PFSK-1 (cell line): ENCODE data around the gene FAM76A.

ENCODE experiments used
- FOXP2 ChIP-seq: optimal IDR thresholded peaks from 2 replicates; pipeline ENCODE3; 2011; ENCODE audit warnings: borderline replicate concordance, control low read depth, inconsistent platforms; ENCODE audit not compliant: insufficient read depth; ENCODE audit errors: extremely low read length, extremely low read depth
- POLR2AphosphoS5 ChIP-seq: IDR thresholded peaks from 2 replicates; pipeline ENCODE4 v1.6.1; 2012; ENCODE audit warnings: low read depth, mild to moderate bottlenecking, control low read depth, low read length, moderate library complexity
- SIN3A ChIP-seq: IDR thresholded peaks from 2 replicates; pipeline ENCODE4 v1.6.1; 2012; ENCODE audit warnings: mild to moderate bottlenecking, low read length, moderate library complexity, borderline replicate concordance; ENCODE audit not compliant: insufficient read depth
- TAF1 ChIP-seq: IDR thresholded peaks from 2 replicates; pipeline ENCODE4 v1.6.1; 2012; ENCODE audit warnings: low read length, control low read depth, borderline replicate concordance; ENCODE audit not compliant: insufficient read depth
- TF ChIP-seq, protein P1 (sequence below), 2 experiments: IDR thresholded peaks; 2 replicates each; pipeline versions ENCODE4 v1.6.1 to v1.8.0; 2011 to 2012; ENCODE audit warnings: low read depth in 2 of 2, low read length in 2 of 2, control low read depth in 1 of 2, inconsistent platforms in 1 of 2, mild to moderate bottlenecking in 1 of 2, moderate library complexity in 1 of 2; ENCODE audit not compliant: insufficient read depth in 1 of 2

FAM76A gene

DNA sequence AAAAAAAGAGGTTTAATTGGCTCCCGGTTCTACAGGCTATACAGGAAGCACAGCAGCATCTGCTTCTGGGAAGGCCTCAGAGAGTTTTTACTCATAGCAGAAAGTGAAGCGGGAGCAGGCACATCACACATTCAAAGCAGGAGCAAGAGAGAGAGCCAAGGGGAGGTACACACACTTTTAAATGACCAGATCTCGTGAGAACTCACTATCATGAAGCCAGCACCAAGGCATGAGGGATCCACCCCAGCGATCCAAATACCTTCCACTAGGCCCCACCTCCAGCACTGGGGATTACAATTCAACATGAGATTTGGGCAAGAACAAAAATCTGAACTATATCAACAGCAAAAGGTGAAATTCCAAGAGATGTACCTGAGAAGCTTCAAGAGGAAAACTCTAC, 20.8 kb upstream of the FAM76A start:
- TF ChIP-seq TAF1: no peak
- TF ChIP-seq FOXP2: no peak
- TF ChIP-seq SIN3A: no peak
- no peak for TF ChIP-seq POLR2AphosphoS5
- TF ChIP-seq, protein P1, sequence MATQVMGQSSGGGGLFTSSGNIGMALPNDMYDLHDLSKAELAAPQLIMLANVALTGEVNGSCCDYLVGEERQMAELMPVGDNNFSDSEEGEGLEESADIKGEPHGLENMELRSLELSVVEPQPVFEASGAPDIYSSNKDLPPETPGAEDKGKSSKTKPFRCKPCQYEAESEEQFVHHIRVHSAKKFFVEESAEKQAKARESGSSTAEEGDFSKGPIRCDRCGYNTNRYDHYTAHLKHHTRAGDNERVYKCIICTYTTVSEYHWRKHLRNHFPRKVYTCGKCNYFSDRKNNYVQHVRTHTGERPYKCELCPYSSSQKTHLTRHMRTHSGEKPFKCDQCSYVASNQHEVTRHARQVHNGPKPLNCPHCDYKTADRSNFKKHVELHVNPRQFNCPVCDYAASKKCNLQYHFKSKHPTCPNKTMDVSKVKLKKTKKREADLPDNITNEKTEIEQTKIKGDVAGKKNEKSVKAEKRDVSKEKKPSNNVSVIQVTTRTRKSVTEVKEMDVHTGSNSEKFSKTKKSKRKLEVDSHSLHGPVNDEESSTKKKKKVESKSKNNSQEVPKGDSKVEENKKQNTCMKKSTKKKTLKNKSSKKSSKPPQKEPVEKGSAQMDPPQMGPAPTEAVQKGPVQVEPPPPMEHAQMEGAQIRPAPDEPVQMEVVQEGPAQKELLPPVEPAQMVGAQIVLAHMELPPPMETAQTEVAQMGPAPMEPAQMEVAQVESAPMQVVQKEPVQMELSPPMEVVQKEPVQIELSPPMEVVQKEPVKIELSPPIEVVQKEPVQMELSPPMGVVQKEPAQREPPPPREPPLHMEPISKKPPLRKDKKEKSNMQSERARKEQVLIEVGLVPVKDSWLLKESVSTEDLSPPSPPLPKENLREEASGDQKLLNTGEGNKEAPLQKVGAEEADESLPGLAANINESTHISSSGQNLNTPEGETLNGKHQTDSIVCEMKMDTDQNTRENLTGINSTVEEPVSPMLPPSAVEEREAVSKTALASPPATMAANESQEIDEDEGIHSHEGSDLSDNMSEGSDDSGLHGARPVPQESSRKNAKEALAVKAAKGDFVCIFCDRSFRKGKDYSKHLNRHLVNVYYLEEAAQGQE (IDR thresholded peaks at IDR 0.05; ENCODE audit: insufficient read depth in 1 of 2, low read depth in 2 of 2, low read length in 2 of 2): no peak

GRCh38 chr1:27705545-27705944, 20.2 kb upstream of the FAM76A start:
- TF ChIP-seq FOXP2 (no peak), SIN3A (no peak), TAF1 (no peak), POLR2AphosphoS5 (no peak)
- TF ChIP-seq, protein P1 (IDR thresholded peaks at IDR 0.05; ENCODE audit: insufficient read depth in 1 of 2, low read depth in 2 of 2, low read length in 2 of 2): no peak

DNA sequence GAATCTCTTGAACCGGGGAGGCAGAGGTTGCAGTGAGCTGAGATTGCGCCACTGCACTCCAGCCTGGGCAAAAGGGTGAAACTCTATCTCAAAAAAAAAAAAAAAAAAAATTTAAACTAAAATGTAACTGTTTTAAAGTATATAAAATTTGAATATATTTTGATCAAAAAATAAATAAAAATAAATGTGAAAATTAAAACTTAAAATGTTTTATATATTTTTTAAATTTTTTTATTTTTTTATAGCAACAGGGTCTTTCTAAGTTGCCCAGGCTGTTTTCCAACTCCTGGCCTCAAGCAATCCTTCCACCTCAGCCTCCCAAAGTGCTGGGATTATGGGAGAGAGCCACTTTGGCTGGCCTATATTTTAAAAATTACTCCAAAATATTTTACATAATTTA, 15.2 kb upstream of the FAM76A start:
- TF ChIP-seq FOXP2: no peak
- no peak for TF ChIP-seq TAF1
- no peak for TF ChIP-seq POLR2AphosphoS5
- TF ChIP-seq, protein P1 (IDR thresholded peaks at IDR 0.05; ENCODE audit: insufficient read depth in 1 of 2, low read depth in 2 of 2, low read length in 2 of 2): no peak
- TF ChIP-seq SIN3A: no peak

- no peak for TF ChIP-seq SIN3A
Observed at GRCh38 chr1:27713139-27713725, 12.5 kb upstream of the FAM76A start.

- TF ChIP-seq TAF1 (no peak), POLR2AphosphoS5 (no peak), FOXP2 (no peak), SIN3A (no peak)
- TF ChIP-seq, protein P1 (IDR thresholded peaks at IDR 0.05; ENCODE audit: insufficient read depth in 1 of 2, low read depth in 2 of 2, low read length in 2 of 2): no peak
Observed at GRCh38 chr1:27713869-27714513, 11.8 kb upstream of the FAM76A start.
